ENCODE results near the gene KIAA1328. TPM values are rescaled to one million over a fixed set of nuclear protein-coding genes. Genes with fewer than 3 reads are reported as not detected.

Gene KIAA1328
- total and polyA plus RNA-seq, 2 donors (not counting 3 experiments of a cell fraction or from before 2014, with no cell fraction given): 2.7 to 6.5 TPM

GRCh38 chr18:37064187-37064586, 235.3 kb downstream of the KIAA1328 start:
- CTCF ChIA-PET: no interaction called here
- intact Hi-C loops (cut with micrococcal nuclease) (no loop called here), dilution Hi-C loops (cut with MboI; ENCODE audit: extremely low pct_ligation_motif_present, low sequenced_read_pairs) (no loop called here)
- BruUV-seq (replicated peaks): no TSS peak
- no peaks in the 10 kb centered on the region for H3K36me3 ChIP-seq (ENCODE audit: control insufficient read depth in 2 of 2, extremely low read depth in 1 of 2, insufficient read depth in 2 of 2, low read length in 2 of 2)
- DNase-seq (ENCODE audit: low read depth, low spot score) (no peak), FAIRE-seq (no peak)
- no peaks in the 10 kb centered on the region for H3K27me3 ChIP-seq (ENCODE audit: control insufficient read depth in 2 of 2, insufficient read depth in 2 of 2, low read length in 2 of 2)
- no peak overlapping the region for H3K27ac ChIP-seq (ENCODE audit: insufficient read depth, low read depth, low read length)
- POLR2A ChIA-PET: no interaction called here
- no peaks in the 10 kb centered on the region for H4K20me1 ChIP-seq (replicated peaks; ENCODE audit: control insufficient read depth, extremely low read depth, insufficient read depth, low read length)
- TF ChIP-seq FOS (IDR thresholded peaks at IDR 0.05; ENCODE audit: borderline replicate concordance, insufficient read depth, low read length) (no peak), EZH2 (IDR thresholded peaks at IDR 0.05; ENCODE audit: borderline replicate concordance, low read depth, low read length, severe bottlenecking) (no peak), MYC (IDR thresholded peaks at IDR 0.05; ENCODE audit: low read depth, low read length) (no peak)
- no peaks in the 10 kb centered on the region for H3K9me3 ChIP-seq (replicated peaks; ENCODE audit: control insufficient read depth, insufficient read depth, low read length)
- H3K4me3 ChIP-seq (replicated peaks in 1 of 3; ENCODE audit: insufficient read depth in 1 of 3, low read depth in 1 of 3, low read length in 3 of 3): no peak overlapping the region
- H3K9ac ChIP-seq (replicated peaks; ENCODE audit: extremely low read depth, insufficient read depth, low read length): no peak overlapping the region
- H3K4me1 ChIP-seq (ENCODE audit: control insufficient read depth, extremely low read depth, insufficient read depth, low read length): no peaks in the 10 kb centered on the region
- no peak overlapping the region for H2AFZ ChIP-seq (ENCODE audit: low read depth, low read length)
- H3K4me2 ChIP-seq (ENCODE audit: insufficient read depth, low read length): no peak overlapping the region
- H3K9me1 ChIP-seq (replicated peaks; ENCODE audit: control insufficient read depth, extremely low read depth, insufficient read depth, low read length): no peaks in the 10 kb centered on the region
- H3K79me2 ChIP-seq (ENCODE audit: control insufficient read depth, insufficient read depth, low read length): no peaks in the 10 kb centered on the region

GRCh38 chr18:37065254-37065653, 236.3 kb downstream of the KIAA1328 start:
- H4K20me1 ChIP-seq (replicated peaks; ENCODE audit: control insufficient read depth, extremely low read depth, insufficient read depth, low read length): no peaks in the 10 kb centered on the region
- H3K9ac ChIP-seq (replicated peaks; ENCODE audit: extremely low read depth, insufficient read depth, low read length): no peak overlapping the region
- H3K4me3 ChIP-seq (replicated peaks in 1 of 3; ENCODE audit: insufficient read depth in 1 of 3, low read depth in 1 of 3, low read length in 3 of 3): no peak overlapping the region
- no TSS peak for BruUV-seq (replicated peaks)
- no peaks in the 10 kb centered on the region for H3K79me2 ChIP-seq (ENCODE audit: control insufficient read depth, insufficient read depth, low read length)
- no peak for TF ChIP-seq FOS (IDR thresholded peaks at IDR 0.05; ENCODE audit: borderline replicate concordance, insufficient read depth, low read length)
- dilution Hi-C loops (cut with MboI; ENCODE audit: extremely low pct_ligation_motif_present, low sequenced_read_pairs): no loop called here
- no peaks in the 10 kb centered on the region for H3K9me3 ChIP-seq (replicated peaks; ENCODE audit: control insufficient read depth, insufficient read depth, low read length)
- intact Hi-C loops (cut with micrococcal nuclease): no loop called here
- DNase-seq (ENCODE audit: low read depth, low spot score) (no peak), FAIRE-seq (no peak)
- no peak overlapping the region for H2AFZ ChIP-seq (ENCODE audit: low read depth, low read length)
- no peaks in the 10 kb centered on the region for H3K9me1 ChIP-seq (replicated peaks; ENCODE audit: control insufficient read depth, extremely low read depth, insufficient read depth, low read length)
- ChIA-PET POLR2A (no interaction called here), CTCF (no interaction called here)
- H3K36me3 ChIP-seq (ENCODE audit: control insufficient read depth in 2 of 2, extremely low read depth in 1 of 2, insufficient read depth in 2 of 2, low read length in 2 of 2): no peaks in the 10 kb centered on the region
- no peaks in the 10 kb centered on the region for H3K4me1 ChIP-seq (ENCODE audit: control insufficient read depth, extremely low read depth, insufficient read depth, low read length)
- no peak overlapping the region for H3K4me2 ChIP-seq (ENCODE audit: insufficient read depth, low read length)
- no peaks in the 10 kb centered on the region for H3K27me3 ChIP-seq (ENCODE audit: control insufficient read depth in 2 of 2, insufficient read depth in 2 of 2, low read length in 2 of 2)
- no peak overlapping the region for H3K27ac ChIP-seq (ENCODE audit: insufficient read depth, low read depth, low read length)
